Umbilical cord (tissue), 2 donors: Measurements from ENCODE around the gene SLF2. TPM values are rescaled to one million over a fixed set of nuclear protein-coding genes. Genes with fewer than 3 reads are reported as not detected.

Source experiments
- DNase-seq: peaks from one replicate; pipeline ENCODE4 v3.0.0-alpha.2; 2015; ENCODE audit warnings: low spot score
- total RNA-seq: library from RNA; depleted of rRNA; stranded (reverse); fragments of >200 nt; gene quantifications from one replicate; pipeline ENCODE4 v1.2.3, GENCODE V29; 2014; ENCODE audit warnings: low replicate concordance; ENCODE audit not compliant: insufficient read depth

The SLF2 gene
- total RNA-seq, 1 donor from 2014 or later = 59.7 TPM

DNA sequence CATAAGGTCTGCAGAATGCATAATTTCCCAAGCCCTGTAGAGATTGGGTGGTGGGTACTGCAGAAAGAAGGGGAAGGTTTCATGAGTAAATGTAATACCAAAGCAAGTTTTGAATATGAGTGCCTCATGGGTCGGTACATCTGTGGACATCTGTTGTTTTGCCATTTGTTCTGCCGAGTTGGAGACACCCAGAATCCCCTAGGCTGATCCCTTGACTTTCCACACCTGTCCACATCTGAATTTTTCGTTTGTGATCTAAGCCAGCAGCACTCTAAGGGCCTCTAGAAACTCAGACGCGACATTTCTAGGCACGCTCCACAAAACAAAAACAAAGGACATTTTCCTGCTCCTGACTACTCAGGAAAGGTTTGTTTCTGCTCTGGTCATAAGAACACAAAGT is 11.7 kb upstream of the SLF2 start:
- no peak for DNase-seq

DNA sequence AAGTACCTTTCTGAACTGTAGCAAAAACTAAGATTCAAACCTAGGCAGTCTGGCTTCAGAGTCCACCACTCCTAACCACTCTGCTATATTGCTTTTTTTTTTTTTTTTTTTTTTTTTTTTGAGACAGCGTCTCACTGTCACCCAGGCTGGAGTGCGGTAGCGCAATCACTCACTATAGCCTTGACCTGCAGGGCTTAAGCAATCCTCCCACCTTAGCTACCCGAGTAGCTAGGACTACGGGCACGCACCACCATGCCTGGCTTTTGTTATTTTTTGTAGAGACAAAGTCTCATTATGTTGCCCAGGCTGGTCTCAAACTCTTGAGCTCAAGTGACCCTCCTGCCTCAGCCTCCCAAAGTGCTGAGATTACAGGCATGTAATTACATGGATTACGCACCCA is 10.1 kb upstream of the SLF2 start:
- no peak for DNase-seq

DNA sequence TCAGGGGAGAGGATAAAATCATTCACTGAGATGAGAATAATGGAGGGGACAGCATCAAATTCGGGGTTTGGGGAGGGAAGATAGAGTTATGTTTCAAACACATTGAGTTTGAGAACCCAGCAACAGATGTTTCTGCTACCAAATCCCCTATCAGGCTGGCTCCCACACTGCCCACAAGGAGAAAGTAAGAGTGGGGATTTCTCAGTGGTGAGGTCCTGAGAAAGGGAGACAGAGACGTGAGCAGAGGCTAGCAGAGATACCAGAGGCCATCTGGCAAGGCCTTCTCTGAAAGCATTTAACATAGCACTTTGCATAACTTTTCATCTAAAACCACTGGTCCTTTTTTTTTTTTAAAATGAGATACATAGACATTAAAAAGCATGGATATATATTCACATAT is 7.8 kb upstream of the SLF2 start:
- DNase-seq = peak; percentile 54

DNA sequence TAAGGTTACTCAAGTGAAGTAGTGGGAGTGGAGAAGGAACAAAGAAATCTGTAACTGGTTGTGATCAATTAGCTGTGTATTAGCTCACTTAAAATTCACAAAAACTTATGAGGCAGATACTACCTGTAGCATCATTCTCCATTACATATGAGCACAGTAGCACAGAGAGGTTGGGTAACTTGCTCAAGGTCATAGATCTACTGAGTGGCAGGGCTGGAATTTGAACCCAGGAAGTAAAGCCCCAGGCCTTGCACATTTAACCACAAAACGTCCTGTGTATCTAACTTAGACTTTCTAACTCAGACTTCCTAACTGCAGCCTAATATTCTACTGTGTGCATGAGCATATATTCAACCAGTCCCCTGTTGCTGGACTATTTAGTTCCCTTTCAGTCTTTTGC is 5.6 kb upstream of the SLF2 start:
- no peak for DNase-seq

DNA sequence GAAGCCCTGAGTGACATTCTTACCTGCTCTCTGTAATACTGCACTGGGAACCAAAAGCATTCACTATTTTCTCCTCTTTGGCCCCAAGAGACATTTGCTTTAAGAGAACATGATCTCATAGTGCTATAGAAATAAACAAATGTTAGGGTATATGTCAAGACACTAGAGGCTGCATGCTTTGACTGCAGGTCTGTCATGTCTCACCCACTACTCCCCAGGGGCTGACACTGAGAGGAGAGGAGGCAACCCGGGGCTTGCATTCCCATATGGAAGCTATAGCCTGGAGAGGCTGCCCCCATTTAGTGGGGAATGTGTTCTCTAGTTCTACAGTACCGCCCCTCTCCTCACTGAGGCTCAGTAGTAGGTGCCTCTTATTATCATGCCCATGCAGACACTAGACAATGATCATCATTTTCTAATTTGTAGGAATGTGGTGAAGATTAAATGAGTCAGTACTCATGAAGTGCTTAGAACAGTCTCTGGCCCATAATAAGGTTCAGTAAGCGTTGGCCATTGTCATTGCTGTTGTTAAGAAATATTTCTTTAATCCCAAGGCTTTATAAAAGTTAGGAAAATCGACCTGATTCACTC is 4.9 kb upstream of the SLF2 start:
- DNase-seq = no peak

DNA sequence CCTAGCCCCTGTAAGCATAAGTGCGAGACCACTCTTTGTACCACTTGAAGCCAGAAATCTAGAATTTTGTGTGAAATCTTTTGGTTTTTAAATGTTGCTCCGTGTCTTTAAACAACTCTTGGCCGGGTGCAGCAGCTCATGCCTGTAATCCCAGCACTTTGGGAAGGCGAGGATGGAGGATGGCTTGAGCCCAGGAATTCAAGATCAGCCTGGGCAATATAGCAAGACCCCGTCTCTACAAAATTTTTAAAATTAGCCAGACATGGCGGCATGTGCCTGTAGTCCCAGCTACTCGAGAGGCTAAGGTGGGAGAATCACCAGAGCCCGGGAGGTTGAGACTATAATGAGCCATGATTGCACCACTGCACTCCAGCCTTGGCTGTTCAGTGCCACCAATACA is 4.4 kb upstream of the SLF2 start:
- DNase-seq = no peak

DNA sequence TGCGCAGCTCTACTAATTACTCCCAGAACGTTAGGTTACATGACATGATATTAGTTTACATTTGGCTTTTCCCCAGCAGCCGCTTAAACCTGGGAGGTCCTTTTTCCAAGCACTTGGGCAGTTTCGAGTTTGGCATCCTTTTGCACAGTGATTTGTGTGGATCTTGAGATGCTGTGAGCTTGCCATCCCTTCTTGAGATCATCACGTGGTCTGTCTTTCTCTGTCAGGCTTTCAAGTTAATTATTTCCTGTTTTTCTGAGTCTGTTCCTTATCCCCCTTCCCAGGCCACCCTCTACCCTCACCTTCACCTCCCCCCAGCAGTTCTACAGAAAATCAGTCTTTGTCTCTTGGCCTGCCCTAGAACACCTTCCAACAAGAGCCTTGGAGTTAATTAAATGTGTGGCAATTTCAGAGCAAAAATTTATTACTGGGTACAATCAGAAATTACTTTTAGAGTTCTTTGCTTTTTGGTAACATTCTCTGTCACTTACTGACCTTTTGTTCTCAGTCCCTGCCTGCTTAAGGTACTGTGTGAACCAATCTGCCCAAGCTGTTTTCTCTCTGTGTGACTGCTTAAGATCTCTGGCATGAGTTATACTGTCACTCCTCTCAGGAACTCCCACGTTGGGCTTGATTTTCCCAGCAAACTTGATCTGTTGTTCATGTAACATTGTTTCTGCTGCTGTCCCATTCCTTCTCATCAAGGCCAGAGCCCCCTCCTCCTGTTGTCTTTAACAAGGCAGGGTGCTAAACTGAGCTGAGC is 3.1 kb upstream of the SLF2 start:
- no peak for DNase-seq

DNA sequence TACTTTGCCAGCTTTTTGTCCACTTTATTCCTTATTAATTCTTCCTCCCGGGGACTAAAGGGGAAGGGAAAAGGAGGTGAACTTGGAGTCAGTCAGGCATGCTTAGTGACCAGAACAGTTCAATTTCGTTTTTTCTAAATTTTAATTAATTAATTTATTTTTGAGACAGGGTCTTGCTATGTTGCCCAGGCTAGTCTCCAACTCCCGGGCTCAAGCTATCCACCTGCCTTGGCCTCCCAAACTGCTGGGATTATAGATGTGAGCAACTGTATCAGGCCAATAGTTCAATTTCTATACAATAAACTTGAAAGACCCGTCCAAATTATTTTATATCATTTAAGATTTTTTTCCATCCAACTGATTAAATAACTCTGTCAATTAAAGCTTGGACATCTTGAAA is 1.3 kb upstream of the SLF2 start:
- DNase-seq = no peak

DNA sequence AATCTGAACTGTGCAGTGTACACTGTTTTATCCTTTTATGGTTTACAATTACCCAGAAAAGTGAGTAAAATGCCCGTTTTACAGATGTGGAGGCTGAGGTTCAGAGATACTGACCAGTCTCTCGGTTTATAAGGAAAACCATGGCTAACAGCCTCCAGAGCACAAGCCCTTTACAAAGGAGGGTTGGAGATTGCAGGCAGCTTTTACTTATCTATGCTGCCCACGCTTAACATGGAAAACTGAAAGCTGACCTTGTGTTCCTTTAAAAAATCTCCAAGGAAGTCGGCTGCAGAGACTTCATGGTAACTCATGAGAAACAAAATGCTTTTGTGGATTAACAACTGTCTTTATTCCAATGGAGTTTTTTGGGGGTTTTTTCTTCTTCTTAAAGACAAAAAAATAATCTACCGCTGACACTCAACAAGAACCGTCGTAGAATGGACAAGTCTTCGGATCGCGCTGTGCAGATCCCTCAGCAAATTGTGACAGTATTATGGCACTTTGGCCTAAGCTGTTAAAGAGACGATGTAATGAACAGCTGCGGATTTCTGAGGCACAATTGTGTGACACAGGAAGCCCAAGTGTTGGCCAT is 654 bp upstream of the SLF2 start:
- DNase-seq = no peak

DNA sequence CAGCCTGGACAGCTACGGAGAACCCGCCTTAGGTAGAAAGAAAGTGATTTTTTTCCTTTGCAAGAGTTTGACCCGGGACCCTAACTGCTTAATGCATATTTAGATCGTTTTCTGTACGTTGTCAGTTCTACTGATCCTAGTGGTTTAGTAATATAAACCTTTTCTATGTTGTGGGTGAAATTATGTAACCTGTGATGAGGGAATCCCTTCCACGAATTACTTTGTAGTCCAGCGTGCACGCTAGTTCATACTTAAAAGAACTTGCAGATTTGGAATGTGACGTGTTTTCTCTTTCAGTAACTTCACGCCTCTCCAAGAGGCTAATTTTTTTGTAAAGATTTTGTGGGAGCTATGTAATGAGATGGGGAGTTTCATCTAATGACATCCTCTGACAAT is 705 bp downstream of the SLF2 start:
- DNase-seq = no peak

DNA sequence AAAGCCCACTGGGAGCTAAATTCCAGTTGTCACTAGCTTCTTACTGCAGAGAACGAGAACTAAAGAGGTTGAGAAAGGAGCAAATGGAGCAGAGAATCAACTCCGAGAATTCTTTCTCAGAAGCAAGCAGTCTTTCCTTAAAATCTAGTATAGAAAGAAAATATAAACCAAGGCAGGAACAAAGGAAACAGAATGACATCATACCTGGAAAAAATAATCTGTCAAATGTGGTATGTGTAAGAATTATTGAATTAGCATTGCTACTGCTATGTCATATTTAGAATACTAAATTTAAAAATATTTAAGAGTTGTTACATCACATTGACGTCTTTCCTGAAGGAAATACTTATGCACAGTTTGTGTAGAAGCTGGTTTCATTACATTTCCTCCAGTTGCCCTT is 4.3 kb downstream of the SLF2 start:
- no peak for DNase-seq

DNA sequence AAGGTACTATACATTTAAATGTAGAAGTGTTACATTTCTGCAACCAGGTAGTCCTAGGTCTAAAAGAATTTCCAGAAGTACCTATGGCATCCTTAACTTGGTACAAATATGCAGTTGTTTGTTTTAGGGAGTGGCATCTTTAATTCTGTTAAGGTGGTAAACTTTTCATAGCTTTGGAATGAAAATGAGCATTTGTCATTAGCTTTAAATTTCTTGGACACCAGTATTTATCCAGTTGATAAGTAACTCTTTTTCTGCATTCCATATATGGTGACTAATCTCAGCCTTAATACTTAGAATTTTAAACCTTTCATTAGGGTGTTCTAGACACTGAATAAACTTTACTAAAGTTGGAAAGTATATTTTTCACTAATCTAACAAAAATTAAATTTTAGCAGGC is 10.8 kb downstream of the SLF2 start:
- DNase-seq = no peak

DNA sequence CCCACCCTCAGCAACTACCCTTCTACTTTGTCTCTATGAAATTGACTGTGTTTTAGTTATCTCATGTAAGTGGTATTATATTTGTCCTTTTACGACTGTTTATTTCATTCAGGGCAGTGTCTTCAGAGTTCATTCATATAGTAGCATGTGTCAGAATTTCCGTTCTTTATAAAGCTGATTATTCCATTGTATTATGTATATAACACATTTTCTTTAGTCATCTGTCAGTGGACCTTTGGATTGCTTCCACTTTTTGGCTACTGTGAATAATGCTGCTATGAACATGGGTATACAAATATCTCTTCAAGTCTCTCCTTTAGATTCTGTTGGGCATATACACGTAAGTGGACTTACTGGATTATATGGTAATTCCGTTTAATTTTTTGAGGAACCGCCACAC is 14.5 kb downstream of the SLF2 start:
- no peak for DNase-seq

DNA sequence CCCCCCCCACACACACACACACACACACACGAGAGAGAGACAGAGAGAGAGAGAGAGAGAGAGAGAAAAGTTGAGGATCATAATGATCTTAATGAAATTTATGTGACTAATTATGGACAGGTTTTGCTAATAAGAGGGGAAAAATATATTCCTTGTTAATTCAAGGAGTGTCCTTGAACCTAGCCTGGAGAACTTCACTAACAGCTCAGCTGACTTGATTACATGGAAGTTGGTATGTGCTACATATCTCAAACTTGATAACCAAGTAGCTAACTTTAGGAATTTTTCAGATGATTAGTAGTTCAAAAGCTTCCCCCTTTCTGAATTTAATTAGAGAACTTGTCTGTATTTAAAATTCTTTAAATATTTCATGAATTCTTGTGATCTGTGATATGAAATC is 15.3 kb downstream of the SLF2 start:
- DNase-seq = no peak

DNA sequence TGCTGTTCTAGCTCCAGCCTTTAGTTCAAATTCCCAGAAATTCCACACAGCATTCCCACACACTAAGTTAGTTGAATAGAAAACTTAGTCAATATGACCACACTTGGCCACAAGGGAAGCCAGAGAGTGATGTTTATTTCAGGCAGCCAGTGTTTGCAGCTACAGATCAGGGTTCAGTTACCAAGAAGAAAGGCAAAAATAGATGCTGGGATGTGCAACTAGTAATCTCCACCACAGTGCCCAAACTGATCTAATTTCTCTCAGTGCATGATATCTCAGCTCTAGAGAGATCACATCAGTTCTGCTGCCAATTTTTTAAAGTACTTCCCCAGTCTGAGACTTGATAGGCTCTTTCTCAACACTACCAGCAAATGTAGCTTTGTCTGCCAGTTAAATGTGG is 17.6 kb downstream of the SLF2 start:
- no peak for DNase-seq

DNA sequence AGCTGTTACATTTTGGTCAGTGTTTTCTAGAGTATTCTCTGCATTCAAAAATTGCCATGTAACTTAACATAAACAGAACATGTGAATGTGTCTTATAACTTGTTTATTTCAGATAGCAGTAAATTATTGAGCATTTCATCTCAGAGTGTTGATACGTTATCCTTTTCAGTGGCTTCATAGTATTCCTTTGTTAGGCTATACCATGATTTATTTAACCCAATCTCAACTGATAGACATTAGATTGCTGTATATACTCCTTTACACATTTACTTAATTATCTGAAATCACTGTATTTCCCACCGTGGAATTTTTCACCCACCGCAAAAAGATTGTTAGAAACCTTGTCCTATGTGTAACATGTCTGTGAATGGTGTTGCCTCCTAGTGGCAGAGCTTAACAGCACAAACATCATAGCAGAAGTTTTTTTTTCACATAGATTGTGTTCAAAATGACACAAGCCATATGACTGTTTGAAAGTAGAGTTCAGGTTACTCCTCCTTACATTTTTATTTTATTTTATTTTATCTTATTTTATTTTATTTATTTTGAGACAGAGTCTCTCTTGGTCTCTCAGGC is 21.4 kb downstream of the SLF2 start:
- no peak for DNase-seq

DNA sequence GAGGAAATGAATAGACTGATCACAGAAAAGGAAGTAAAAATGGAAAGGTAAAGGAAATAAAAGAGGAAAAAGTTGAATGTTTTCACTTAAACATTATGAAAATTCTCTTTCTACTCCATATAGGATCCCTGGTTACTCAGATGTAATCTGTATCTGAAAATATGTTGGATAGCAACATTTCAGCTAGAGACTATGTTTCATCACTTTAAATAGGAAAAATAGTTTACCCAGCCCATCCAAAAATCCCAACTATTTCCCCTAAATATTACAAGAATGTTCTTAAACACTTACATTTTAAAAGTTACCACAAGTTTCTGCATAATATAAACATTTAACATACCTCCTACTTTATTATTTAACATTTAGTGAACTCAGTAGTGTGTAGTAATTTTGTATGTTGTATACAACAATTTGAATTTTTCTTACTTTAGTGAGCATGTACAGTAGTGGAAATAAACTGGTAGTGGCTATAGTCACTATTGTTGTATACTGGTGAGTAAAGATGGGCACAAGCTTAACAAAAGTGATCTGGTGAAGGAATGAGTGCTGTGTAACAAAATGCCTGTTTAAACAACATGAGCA is 27.1 kb downstream of the SLF2 start:
- DNase-seq = no peak

DNA sequence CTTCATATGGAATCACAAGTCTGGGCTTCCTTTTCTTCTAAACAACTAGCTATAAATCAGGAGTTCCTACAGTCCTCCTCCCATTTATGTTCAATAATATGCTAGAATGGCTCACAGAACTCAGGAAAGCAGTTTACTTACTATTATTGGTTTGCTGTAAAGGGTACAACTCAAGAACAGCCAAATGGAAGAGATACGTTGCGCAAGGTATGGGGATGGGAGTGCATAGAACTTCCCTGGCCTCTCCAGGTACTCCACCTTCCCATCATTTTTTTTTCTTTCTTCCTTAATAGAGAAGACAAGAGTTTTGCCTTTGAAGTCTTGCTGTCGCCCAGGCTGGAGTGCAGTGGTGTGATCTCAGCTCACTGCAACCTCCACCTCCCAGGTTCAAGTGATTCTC is 29.5 kb downstream of the SLF2 start:
- DNase-seq = no peak

DNA sequence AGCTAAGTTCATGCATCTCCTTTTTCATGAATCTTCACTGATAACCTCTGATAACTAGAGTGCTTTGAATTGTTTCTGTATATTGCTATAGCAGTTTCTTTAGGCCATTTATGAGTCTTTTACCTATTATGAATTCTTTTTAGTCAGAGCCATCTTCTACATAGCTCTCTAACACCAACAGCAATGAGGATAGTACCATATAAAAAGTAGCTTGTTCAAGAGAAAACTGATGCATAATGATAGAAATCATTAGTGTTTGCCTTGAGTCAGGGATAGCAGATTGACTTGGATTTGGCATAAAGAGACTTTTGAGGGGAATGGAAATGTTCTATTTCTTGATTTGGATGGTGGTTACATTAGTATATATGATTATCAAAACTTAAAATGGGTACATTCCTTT is 30.7 kb downstream of the SLF2 start:
- DNase-seq = no peak

DNA sequence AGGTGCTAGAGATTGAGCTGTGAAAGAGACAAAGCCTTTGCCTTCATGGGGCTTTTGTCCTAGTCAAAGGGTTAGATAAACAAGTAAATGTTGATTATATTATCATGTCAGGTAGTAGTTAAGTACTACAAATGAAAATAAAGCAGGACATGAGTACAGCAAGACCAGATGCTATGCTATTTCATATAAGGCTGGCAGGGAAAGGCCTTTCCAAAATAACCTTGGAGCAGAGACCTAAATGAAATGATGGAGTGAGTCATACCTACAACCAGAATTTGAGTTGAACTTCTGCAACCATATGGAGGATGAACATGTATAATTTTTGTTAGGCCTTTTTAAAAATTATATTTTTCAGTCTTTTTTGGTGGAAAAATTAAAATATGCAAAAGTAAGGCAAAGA is 33.0 kb downstream of the SLF2 start:
- no peak for DNase-seq

DNA sequence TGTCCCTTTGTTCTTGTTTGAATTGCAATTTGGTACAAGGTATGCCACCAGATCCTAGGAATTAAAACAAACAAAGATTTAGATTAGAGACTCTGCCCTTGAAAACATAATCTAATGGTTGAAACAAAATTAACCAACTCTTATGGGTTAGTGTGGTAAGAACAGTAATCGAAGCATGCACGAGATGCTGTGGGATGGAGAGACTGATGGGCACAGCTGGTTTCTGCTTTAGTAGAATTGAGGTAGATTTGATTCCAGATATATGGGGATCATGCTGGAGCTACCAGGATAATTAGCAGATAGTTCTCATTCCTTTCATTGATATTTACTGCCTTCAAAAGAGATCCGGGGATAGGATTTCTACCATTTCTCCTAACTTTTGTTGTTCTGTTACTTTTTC is 36.2 kb downstream of the SLF2 start:
- DNase-seq = no peak

DNA sequence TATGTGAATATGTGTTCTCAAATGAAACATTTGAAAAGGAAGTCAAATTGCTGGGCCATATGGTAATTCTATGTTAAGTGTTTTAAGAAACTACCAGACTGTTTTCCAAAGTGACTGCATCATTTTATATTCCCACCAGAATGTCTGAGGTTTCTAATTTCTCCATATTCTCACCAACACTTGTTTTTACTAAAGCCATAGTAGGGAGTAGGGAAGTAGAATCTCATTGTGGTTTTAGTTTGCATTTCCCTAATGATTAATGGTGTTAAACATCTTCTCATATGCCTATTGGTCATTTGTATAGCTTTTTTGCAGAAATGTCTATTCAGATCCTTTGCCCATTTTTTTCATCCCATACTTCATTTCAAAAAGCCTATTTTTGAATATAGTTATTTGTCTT is 47.5 kb downstream of the SLF2 start:
- no peak for DNase-seq
